Stimulated activated CD4-positive, alpha-beta T cell treated with anti-CD3 and anti-CD28 coated beads, Interleukin-4, amount 100 ng/mL, for 4 hours (primary cell): ENCODE measurements around the gene KRTAP10-6.
"Not testable (repeated sequence)": the region's sequence is repeated elsewhere in the genome, so short reads cannot be mapped to it uniquely, and the experiment has no call there.

ENCODE experiments used
- DNase-seq, 2 experiments: peaks; one replicate each; pipeline ENCODE4 v3.0.0-alpha.2; 2020

KRTAP10-6 gene

GRCh38 chr21:44555200-44555875 is 37.0 kb downstream of the KRTAP10-6 start:
- DNase-seq, result no peak

- no peak for DNase-seq
Observed at GRCh38 chr21:44552681-44553080, 39.6 kb downstream of the KRTAP10-6 start.

GRCh38 chr21:44552136-44552535 is 40.2 kb downstream of the KRTAP10-6 start:
- no peak for DNase-seq

- DNase-seq, result no peak
Observed at GRCh38 chr21:44551340-44551961, 40.9 kb downstream of the KRTAP10-6 start, which contains the start of gene KRTAP10-2. TSS of gene KRTAP10-2 (minus strand) at chr21:44551505. CDS start at chr21:44551458, 47 bp downstream.

- no peak for DNase-seq
Observed at GRCh38 chr21:44550807-44551206, 41.5 kb downstream of the KRTAP10-6 start.

GRCh38 chr21:44550285-44550684 is 42.0 kb downstream of the KRTAP10-6 start:
- DNase-seq, result not testable (repeated sequence)

GRCh38 chr21:44549525-44550211 is 42.6 kb downstream of the KRTAP10-6 start:
- DNase-seq, result no peak

GRCh38 chr21:44548922-44549321 is 43.4 kb downstream of the KRTAP10-6 start:
- no peak for DNase-seq

GRCh38 chr21:44548381-44548780 is 43.9 kb downstream of the KRTAP10-6 start:
- no peak for DNase-seq

- DNase-seq, result peak in 1 of 2 experiments; percentile 12
Observed at GRCh38 chr21:44547656-44548331, 44.5 kb downstream of the KRTAP10-6 start.

GRCh38 chr21:44544566-44544965 is 47.7 kb downstream of the KRTAP10-6 start:
- no peak for DNase-seq

- no peak for DNase-seq
Observed at GRCh38 chr21:44542716-44543115, 49.6 kb downstream of the KRTAP10-6 start.
